Kidney epithelial cell (primary cell): Measurements from ENCODE around the gene MYLIP. TPM values are rescaled to one million over a fixed set of nuclear protein-coding genes. Genes with fewer than 3 reads are reported as not detected.
A peak's percentile ranks its signal among the peaks of the same experiment; 100 is the strongest.

ENCODE experiments used
- DNase-seq: peaks from one replicate; pipeline ENCODE4 v3.0.0-alpha.2; 2010; ENCODE audit warnings: low read depth
- H3K27me3 ChIP-seq: 2 replicates; pipeline ENCODE4 v1.6.0; 2011; ENCODE audit warnings: low read length; ENCODE audit not compliant: control insufficient read depth, insufficient read depth
- H3K36me3 ChIP-seq: 2 replicates; pipeline ENCODE4 v1.5.1; 2011; ENCODE audit warnings: low read length; ENCODE audit not compliant: control insufficient read depth, insufficient read depth
- H3K4me3 ChIP-seq: 2 replicates; pipeline ENCODE4 v1.5.1; 2011; ENCODE audit warnings: low read depth, mild to moderate bottlenecking, control low read depth, low read length
- CTCF ChIP-seq: IDR thresholded peaks from 2 replicates; pipeline ENCODE4 v1.5.1; 2011; ENCODE audit warnings: mild to moderate bottlenecking, moderate library complexity, low read length, control low read depth, inconsistent platforms; ENCODE audit not compliant: insufficient read depth, poor library complexity, severe bottlenecking
- total RNA-seq: library from RNA; depleted of rRNA; stranded (reverse); fragments of >200 nt; gene quantifications from 2 replicates; pipeline ENCODE4 v1.2.3, GENCODE V29; 2015

Gene MYLIP
- total RNA-seq, 1 donor from 2014 or later, result 5.2 TPM

- Histone ChIP-seq H3K4me3 (no peak overlapping the region), H3K36me3 (no peaks in the 10 kb centered on the region), H3K27me3 (no peaks in the 10 kb centered on the region)
- TF ChIP-seq CTCF, result no peak
- peak; percentile 73 for DNase-seq
Observed at GRCh38 chr6:16136621-16137450, 8.0 kb downstream of the MYLIP start.

GRCh38 chr6:16137451-16137801, 8.5 kb downstream of the MYLIP start:
- no peak overlapping the region for H3K4me3 ChIP-seq
- H3K27me3 ChIP-seq, result no peaks in the 10 kb centered on the region
- no peaks in the 10 kb centered on the region for H3K36me3 ChIP-seq
- TF ChIP-seq CTCF, result no peak
- no peak for DNase-seq

GRCh38 chr6:16139556-16139955, 10.7 kb downstream of the MYLIP start:
- H3K36me3 ChIP-seq, result peaks cover under 1% of the 10 kb centered on the region
- no peak overlapping the region for H3K4me3 ChIP-seq
- no peak for DNase-seq
- no peak for TF ChIP-seq CTCF
- no peaks in the 10 kb centered on the region for H3K27me3 ChIP-seq

GRCh38 chr6:16140607-16141006, 11.7 kb downstream of the MYLIP start:
- Histone ChIP-seq H3K27me3 (no peaks in the 10 kb centered on the region), H3K36me3 (peaks cover 3% of the 10 kb centered on the region), H3K4me3 (no peak overlapping the region)
- no peak for TF ChIP-seq CTCF
- no peak for DNase-seq

- Histone ChIP-seq H3K27me3 (no peaks in the 10 kb centered on the region), H3K36me3 (peaks cover 3% of the 10 kb centered on the region), H3K4me3 (no peak overlapping the region)
- TF ChIP-seq CTCF, result no peak
- DNase-seq, result no peak
Observed at GRCh38 chr6:16141514-16141913, 12.6 kb downstream of the MYLIP start.

GRCh38 chr6:16145038-16145437, 16.2 kb downstream of the MYLIP start:
- Histone ChIP-seq H3K27me3 (no peaks in the 10 kb centered on the region), H3K4me3 (no peak overlapping the region), H3K36me3 (peaks cover 3% of the 10 kb centered on the region)
- DNase-seq, result no peak
- TF ChIP-seq CTCF, result no peak
